OCI-LY3 (cell line): ENCODE data around the gene PID1.

Experiments used
- EZH2phosphoT487 ChIP-seq: fragments of 200-600 bp; shearing (Covaris generic); IDR thresholded peaks from 2 replicates; pipeline ENCODE4 v1.6.1; 2018; ENCODE audit warnings: antibody characterized with exemption, mixed run types, low read depth
- TF ChIP-seq, protein P1 (sequence below): fragments of 200-600, 300-600 bp; sonication (generic); IDR thresholded peaks from 2 replicates; pipeline ENCODE4 v1.5.1; 2014; ENCODE audit warnings: antibody characterized with exemption, low read length, low read depth

DNA sequence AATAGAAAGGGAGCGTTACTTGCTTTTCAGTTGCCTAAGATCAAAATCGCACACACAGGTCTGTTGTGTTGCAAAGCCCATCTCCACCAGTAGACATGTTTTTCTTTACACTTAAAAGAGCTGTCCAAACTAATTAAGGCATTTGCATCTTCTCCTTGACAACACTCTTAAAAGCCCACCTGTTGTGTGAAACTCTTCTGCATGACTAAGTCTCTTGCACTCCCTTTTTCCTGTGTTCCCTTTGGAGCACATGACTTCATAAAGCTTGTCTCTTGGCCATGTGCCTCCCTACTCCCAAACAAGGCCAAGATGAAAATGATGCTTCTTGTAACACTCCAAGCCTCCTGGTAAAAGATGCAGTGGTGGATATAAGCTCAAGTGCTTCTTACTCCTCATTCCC, 26.1 kb downstream of the PID1 start:
- TF ChIP-seq, protein P1, sequence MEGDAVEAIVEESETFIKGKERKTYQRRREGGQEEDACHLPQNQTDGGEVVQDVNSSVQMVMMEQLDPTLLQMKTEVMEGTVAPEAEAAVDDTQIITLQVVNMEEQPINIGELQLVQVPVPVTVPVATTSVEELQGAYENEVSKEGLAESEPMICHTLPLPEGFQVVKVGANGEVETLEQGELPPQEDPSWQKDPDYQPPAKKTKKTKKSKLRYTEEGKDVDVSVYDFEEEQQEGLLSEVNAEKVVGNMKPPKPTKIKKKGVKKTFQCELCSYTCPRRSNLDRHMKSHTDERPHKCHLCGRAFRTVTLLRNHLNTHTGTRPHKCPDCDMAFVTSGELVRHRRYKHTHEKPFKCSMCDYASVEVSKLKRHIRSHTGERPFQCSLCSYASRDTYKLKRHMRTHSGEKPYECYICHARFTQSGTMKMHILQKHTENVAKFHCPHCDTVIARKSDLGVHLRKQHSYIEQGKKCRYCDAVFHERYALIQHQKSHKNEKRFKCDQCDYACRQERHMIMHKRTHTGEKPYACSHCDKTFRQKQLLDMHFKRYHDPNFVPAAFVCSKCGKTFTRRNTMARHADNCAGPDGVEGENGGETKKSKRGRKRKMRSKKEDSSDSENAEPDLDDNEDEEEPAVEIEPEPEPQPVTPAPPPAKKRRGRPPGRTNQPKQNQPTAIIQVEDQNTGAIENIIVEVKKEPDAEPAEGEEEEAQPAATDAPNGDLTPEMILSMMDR = no peak
- no peak for TF ChIP-seq EZH2phosphoT487
